GM18951 (cell line): ENCODE results near the gene ADGRA1.

Experiments used
- POLR2A ChIP-seq: IDR thresholded peaks from 4 replicates; pipeline ENCODE4 v1.6.1; 2011; ENCODE audit warnings: mild to moderate bottlenecking; ENCODE audit not compliant: insufficient read length, insufficient read depth; ENCODE audit errors: extremely low read depth
- in situ Hi-C: fragments of 300-500 bp; cut with MboI; formaldehyde crosslinking; loops from one replicate; pipeline ENCODE4 v1.12.0; 2022; ENCODE audit warnings: low sequenced_read_pairs, mixed read lengths, inconsistent platforms; ENCODE audit not compliant: unreplicated experiment

ADGRA1 gene

DNA sequence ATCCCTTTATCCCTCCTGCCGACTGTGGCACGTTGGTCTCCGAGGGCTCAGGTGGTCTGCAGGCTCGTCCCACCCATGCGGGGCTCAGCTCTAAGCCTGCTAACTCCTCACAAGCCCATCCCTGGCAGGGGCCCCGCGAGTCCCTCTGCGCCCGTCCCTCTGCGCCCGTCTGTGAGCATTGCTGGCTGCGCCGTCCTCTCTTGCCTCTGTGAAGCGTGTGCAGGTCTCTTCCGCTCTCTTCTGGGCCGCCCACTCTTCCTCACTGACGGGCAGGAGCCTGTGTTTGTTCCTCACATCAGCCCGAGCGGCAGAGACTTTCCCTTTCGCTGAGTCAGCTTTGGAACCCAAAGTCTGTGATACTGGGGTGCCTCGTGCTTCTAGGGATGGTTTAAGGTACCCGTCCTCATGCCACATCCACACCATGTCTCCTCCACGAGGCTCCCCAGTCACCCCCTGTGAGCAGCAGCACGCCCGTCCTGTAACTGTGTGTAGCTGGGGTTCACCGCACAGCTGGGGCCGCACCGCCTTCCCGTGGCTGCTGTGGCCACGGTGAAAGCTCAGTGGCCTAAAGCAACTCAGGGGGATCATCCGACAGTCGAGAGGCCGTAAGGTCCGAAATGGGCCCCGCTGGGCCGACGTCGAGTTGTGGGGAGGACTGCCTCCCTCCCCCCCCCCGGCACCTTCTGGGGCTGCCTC, 35.5 kb downstream of the ADGRA1 start:
- in situ Hi-C loops, result no loop called here
- TF ChIP-seq POLR2A, result no peak

DNA sequence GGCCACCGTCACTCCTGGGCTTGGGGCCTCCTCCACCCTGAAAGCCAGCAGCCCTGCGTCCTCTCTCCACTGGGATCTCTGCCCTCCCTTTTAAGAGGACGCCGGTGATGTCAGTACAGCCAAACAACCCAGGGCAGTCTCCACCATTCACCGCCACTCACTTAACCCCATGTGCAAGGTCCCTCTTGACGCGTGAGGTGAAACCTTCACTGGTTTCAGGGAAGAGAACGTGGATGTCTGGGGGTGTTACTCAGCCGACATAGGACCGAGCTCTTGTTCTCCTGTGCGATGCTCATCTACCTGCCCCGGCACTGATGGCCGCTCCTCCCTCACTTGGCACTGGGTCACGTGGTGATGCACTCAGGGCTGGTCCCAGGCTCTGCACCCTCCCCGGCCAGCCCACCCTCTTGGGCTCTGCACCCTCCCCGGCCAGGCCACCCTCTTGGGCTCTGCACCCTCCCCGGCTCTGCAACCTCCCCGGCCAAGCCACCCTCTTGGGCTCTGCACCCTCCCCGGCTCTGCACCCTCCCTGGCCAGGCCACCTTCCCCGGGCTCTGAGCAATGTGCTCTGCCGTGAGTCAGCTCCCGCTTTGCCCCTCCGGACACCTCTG, 36.1 kb downstream of the ADGRA1 start:
- no peak for TF ChIP-seq POLR2A
- in situ Hi-C loops, result no loop called here

DNA sequence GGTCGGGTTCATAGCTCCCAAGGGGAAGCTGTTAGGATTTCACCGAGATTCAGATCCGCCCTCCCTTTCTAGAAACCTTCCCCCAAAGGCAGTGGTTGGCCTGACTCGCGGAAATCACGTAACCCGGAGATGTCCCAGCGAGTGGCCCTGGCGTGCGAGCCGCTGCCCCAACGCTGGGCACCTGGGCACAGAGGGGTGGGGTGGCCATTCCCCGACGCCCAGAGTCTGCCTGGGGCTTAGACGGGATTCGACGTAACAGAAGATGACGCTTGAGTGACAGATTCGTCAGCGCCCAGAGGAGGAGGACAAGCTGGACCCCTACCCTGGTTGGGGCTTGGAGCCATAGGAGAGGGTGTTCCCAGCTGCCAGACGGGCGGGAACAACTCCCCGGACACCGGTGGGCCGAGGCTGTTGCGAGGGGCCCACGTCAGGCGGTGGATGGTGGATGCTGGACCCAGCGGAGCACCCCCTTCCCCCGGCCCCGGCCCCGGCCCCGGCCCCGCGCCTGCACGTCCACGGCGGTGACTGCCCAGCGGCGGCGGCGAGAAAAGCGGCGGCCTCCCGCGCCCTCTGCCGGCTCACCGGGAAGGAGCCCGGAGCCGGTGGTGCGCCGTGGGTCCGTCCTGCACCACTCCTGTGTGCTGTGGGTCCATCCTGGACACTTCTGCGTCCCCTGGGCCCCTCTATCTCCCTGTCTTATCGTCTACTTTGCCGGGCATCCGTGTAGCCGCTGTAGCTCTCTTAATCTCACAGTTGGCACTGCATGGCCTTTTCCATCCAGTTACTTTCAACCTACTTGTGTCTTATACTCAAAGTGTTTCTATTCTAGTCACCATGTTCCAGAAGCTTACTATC, 36.9 kb downstream of the ADGRA1 start:
- in situ Hi-C loops, result no loop called here
- TF ChIP-seq POLR2A, result no peak

DNA sequence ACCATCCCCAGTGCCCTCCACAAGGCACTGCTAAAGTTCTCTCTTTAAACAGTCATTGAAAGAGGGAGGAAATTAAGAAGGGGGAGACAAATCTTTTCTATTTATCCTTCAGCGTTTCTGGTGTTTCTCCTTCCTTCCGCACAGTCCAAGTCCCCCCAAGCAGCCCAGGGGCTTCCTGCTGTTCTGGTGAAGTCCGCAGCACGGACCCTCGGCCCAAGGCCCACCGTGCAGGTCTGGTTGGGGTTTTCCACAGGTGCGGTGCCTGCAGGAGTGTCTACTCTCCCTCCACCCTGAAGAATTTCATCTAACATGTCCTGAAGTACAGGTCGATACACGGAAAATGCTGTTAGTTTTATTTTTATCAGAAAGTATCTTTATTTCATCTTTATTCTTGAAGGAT, 38.2 kb downstream of the ADGRA1 start:
- in situ Hi-C loops, result no loop called here
- no peak for TF ChIP-seq POLR2A

DNA sequence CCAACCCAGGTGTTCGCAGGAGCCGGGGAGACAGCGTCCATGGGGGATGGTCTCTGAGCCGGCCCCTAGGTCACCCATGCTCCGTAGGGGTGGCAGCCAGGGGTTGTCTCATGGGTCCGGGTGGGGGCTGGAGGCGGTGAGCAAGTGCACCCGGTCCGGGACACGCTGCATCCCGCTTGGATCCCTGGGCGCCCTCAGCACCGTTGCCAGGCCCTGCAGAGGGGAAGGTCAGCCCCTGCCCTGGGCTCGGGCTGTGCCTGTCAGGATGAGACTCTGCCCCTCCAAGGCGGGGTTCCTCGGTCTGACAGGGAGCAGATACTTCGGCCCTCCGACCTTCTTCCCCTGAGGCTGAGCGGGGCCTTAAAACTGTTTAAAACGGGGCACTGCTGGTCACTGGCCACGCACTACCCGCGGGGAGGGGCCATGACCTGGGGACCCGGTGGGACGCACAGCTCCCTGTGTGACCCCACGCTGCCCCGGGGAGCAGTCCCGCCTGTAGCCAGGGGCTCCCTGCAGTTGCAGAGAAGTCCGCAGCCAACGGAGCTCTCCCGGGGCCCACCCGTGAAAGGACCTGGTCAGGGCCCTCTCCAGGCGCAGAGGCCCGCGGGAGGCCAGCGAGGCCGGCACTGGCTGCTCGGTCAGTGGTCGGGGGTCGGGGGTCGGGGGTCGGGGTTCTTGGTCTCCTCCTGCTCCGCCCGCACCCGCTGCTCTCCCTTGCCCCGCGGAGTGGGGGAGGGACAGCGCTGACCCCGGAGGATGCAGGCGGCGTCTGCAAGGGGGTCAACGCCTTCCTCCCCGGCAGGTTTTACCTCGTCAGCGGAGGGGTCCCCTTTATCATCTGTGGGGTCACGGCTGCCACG, 38.9 kb downstream of the ADGRA1 start:
- TF ChIP-seq POLR2A, result no peak
- in situ Hi-C loops, result no loop called here

DNA sequence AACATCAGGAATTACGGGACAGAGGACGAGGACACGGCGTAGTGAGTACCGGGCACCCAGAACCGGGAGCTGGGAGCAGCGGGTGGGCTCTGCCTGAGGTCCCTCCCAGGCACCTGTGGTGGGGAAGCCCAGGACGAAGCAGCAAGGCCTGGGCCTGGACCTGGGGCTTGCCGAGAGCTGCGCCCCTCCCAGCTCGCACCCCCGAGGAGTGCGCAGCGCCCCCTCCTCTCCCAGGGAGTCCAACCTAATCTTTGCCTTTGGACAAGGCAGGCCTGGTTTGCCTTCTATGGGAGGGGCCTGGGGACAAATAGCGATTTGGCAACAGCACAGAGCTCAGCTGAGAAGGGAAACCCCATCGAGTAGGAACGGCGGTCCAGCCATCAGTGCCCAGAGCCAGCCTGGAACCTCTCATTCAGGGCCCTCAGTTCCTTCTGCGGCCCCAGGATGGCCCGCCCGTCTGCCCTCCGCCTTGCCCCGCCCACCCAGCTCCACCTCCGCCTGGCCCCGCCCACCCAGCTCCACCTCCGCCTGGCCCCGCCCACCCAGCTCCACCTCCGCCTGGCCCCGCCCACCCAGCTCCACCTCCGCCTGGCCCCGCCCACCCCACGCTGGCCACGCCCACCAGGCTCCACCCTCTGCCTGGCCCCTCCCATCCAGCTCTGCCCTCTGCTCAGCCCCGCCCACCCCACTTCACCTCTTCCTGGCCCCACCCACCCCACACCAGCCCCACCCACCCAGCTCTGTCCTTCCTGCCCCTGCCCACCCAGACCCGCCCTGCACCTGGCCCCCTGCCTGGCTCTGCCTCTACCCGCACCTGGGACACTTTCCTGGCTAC, 39.8 kb downstream of the ADGRA1 start:
- in situ Hi-C loops, result no loop called here
- no peak for TF ChIP-seq POLR2A

DNA sequence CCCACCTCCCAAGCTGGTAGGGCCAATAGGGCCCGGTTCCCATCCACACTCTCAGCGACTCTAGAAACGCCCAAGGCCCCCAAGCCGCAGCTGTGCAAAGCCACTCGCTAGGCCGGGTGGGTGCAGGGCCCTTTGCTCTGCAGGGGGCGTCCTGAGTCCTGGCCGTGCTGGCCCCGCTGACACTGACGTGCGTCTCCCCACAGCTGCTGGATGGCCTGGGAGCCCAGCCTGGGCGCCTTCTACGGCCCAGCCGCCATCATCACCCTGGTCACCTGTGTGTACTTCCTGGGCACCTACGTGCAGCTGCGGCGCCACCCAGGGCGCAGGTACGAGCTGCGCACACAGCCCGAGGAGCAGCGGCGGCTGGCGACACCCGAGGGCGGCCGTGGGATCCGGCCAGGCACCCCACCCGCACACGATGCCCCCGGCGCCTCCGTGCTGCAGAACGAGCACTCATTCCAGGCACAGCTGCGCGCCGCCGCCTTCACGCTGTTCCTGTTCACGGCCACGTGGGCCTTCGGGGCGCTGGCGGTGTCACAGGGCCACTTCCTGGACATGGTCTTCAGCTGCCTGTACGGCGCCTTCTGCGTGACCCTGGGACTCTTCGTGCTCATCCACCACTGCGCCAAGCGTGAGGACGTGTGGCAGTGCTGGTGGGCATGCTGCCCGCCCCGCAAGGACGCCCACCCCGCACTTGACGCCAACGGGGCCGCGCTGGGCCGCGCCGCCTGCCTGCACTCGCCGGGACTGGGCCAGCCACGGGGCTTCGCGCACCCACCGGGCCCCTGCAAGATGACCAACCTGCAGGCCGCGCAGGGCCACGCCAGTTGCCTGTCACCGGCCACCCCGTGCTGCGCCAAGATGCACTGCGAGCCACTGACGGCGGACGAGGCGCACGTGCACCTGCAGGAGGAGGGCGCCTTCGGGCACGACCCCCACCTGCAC, 40.7 kb downstream of the ADGRA1 start:
- in situ Hi-C loops, result no loop called here
- TF ChIP-seq POLR2A, result no peak

DNA sequence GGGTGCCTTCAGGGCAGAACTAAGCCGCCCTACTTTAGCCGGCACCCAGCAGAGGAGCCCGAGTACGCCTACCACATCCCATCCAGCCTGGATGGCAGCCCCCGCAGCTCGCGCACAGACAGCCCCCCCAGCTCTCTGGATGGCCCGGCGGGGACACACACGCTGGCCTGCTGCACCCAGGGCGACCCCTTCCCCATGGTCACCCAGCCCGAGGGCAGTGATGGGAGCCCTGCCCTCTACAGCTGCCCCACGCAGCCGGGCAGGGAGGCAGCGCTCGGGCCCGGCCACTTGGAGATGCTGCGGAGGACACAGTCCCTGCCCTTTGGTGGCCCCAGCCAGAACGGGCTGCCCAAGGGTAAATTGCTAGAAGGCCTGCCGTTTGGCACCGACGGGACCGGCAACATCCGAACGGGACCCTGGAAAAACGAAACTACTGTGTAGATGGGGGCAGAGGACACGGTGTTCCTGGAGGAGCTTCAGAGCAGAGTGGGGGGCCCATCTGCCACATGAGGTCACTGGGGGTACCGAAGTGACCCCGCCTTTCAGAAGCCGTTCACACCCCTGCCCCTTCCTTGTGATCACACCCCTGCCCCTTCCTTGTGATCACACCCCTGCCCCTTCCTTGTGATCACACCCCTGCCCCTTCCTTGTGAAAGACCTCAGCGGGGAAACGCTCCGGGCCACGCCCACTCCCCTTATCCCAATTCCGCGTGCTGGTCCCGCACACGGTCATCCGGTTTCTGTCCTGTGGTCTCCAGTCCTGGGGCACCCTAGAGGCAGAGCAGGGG, 41.5 kb downstream of the ADGRA1 start:
- TF ChIP-seq POLR2A, result no peak
- in situ Hi-C loops, result no loop called here

DNA sequence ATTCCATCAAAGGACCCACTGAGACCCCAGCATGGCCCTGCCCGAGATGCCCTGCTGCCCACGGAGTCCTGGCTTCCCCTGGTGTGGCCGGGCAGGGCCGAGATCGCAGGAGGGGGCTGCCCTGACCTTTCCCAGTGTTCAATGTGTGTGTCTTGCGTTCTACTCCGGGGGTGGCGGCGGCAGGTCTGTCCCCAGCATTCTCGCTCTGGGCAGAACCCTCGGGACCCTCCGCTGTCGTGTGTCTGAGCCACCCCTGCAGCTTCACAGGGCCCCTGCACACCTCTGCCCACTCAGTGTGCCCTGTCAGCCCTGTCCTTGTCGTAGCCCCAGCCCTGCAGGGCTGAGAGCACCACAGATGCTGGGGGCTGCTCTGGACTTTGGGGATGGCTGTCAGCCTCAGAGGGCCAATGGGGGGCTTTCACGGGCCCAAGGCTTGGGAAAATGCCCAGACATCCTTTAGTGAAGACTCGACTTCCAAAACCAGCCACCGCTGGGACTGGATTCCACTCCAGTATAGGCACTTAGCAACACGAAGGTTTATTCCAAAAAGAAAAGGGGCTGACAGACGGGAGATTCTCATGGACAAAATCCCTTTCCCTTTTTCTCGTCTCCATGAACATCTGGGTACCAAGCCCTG, 42.3 kb downstream of the ADGRA1 start:
- TF ChIP-seq POLR2A, result no peak
- in situ Hi-C loops, result no loop called here

DNA sequence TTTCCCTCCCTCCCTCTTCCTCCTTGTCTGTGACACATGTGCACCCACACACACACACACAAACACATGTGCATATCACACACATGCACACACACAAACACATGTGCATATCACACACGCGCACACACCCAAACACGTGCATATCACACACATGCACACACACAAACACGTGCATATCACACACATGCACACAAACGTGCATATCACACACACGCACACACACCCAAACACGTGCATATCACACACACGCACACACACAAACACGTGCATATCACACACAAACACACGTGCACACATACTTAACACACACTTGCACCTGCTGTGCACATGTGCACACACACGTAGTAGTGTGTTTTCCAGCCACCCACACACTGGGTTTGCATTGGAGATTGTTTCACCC, 42.9 kb downstream of the ADGRA1 start:
- TF ChIP-seq POLR2A, result no peak
- in situ Hi-C loops, result no loop called here
